B cell (primary cell): ENCODE measurements around the gene SLC7A7. TPM values are rescaled to one million over a fixed set of nuclear protein-coding genes. Genes with fewer than 3 reads are reported as not detected.

Experiments used
- ATAC-seq: fragments of 200-7000 bp; cut with Tn5 transposase; one replicate; pipeline ENCODE4 v1.10.0; 2021; ENCODE audit warnings: low read depth, mild to moderate bottlenecking, moderate number of reproducible peaks, moderate library complexity
- CTCF ChIA-PET: fragments of 350-600 bp; sonication (Branson Sonifier 250); formaldehyde crosslinking; loops from one replicate; lab custom pipeline; 2021; ENCODE audit warnings: antibody characterized with exemption, inconsistent platforms; lab: Charles Lee
- POLR2A ChIA-PET: fragments of 350-600 bp; sonication (Branson Sonifier 250); formaldehyde crosslinking; loops from one replicate; lab custom pipeline; 2021; ENCODE audit warnings: antibody characterized with exemption; lab: Charles Lee
- DNase-seq: peaks from one replicate; pipeline ENCODE4 v3.0.0; 2013
- H2AFZ ChIP-seq: 2 replicates; pipeline ENCODE4 v1.6.1; 2012; ENCODE audit warnings: mild to moderate bottlenecking, low read depth, low read length; ENCODE audit not compliant: insufficient read depth, poor library complexity, severe bottlenecking
- H3K27ac ChIP-seq, 2 donors: 1 replicate in 1 of 2; 2 replicates in 1 of 2; pipeline ENCODE4 v1.5.1; 2012 to 2013; ENCODE audit warnings: low read length in 2 of 2, mild to moderate bottlenecking in 2 of 2, moderate library complexity in 1 of 2
- H3K27me3 ChIP-seq, 4 experiments: fragments of 200-600 bp in 1 of 4; sonication (generic) in 1 of 4; replicated peaks in 1 of 4; 1 replicate in 2 of 4; 2 replicates in 2 of 4; pipeline versions ENCODE4 v1.6.1 to v1.7.0; 2013 to 2016; ENCODE audit warnings: low read length in 3 of 4, mild to moderate bottlenecking in 2 of 4, mixed read lengths in 1 of 4, moderate library complexity in 1 of 4; ENCODE audit not compliant: insufficient read depth in 4 of 4, control insufficient read depth in 3 of 4; ENCODE audit errors: control extremely low read depth in 1 of 4
- H3K36me3 ChIP-seq, 2 experiments: replicated peaks in 1 of 2; 1 replicate in 1 of 2; 2 replicates in 1 of 2; pipeline versions ENCODE4 v1.6.1 to v1.7.1; 2013; ENCODE audit warnings: low read length in 1 of 2; ENCODE audit not compliant: insufficient read depth in 2 of 2, control insufficient read depth in 1 of 2; ENCODE audit errors: control extremely low read depth in 1 of 2, extremely low read depth in 1 of 2
- H3K4me1 ChIP-seq, 2 donors: fragments of 200-600 bp in 1 of 2; sonication (generic) in 1 of 2; 1 replicate in 1 of 2; 2 replicates in 1 of 2; pipeline versions ENCODE4 v1.5.1 to v1.6.1; 2013 to 2017; ENCODE audit warnings: low read length in 2 of 2; ENCODE audit not compliant: control insufficient read depth in 2 of 2, insufficient read depth in 2 of 2
- H3K4me2 ChIP-seq: replicated peaks from 2 replicates; pipeline ENCODE3; 2012; ENCODE audit warnings: mild to moderate bottlenecking, low read depth, low read length; ENCODE audit not compliant: poor library complexity, severe bottlenecking
- H3K4me3 ChIP-seq, 5 experiments: fragments of 200-600 bp in 1 of 5; sonication (generic) in 1 of 5; 1 replicate in 3 of 5; 2 replicates in 2 of 5; pipeline versions ENCODE4 v1.5.1 to v1.7.0; 2011 to 2016; ENCODE audit warnings: low read length in 4 of 5, mild to moderate bottlenecking in 4 of 5, low read depth in 2 of 5, control low read depth in 1 of 5, moderate library complexity in 1 of 5; ENCODE audit not compliant: insufficient read depth in 1 of 5; ENCODE audit errors: control extremely low read depth in 1 of 5, extremely low read depth in 1 of 5
- H3K79me2 ChIP-seq: fragments of 200-600 bp; sonication (generic); one replicate; pipeline ENCODE4 v1.6.0; 2016; ENCODE audit warnings: low read length; ENCODE audit not compliant: control insufficient read depth, insufficient read depth
- H3K9ac ChIP-seq: fragments of 200-600 bp; sonication (generic); 2 replicates; pipeline ENCODE4 v1.6.1; 2017; ENCODE audit warnings: mild to moderate bottlenecking, low read length, moderate library complexity
- H3K9me3 ChIP-seq, 3 donors: one replicate each; pipeline versions ENCODE4 v1.6.1 to v1.7.1; 2013; ENCODE audit warnings: low read length in 2 of 3; ENCODE audit not compliant: control insufficient read depth in 2 of 3, insufficient read depth in 1 of 3; ENCODE audit errors: control extremely low read depth in 1 of 3
- H4K20me1 ChIP-seq: 2 replicates; pipeline ENCODE4 v1.6.0; 2012; ENCODE audit warnings: mild to moderate bottlenecking, low read length; ENCODE audit not compliant: insufficient read depth, control insufficient read depth, poor library complexity, severe bottlenecking
- H3K27ac Mint-ChIP-seq: one replicate; pipeline ENCODE4 v1.8.0; 2021; ENCODE audit warnings: mixed read lengths
- H3K27me3 Mint-ChIP-seq: one replicate; pipeline ENCODE4 v1.8.0; 2021; ENCODE audit warnings: mixed read lengths
- H3K4me1 Mint-ChIP-seq: one replicate; pipeline ENCODE4 v1.8.0; 2021; ENCODE audit warnings: mixed read lengths
- H3K4me3 Mint-ChIP-seq: one replicate; pipeline ENCODE4 v1.8.0; 2021; ENCODE audit warnings: mixed read lengths
- H3K9me3 Mint-ChIP-seq: one replicate; pipeline ENCODE4 v1.8.0; 2022; ENCODE audit warnings: mixed read lengths; ENCODE audit not compliant: insufficient read depth
- EZH2 ChIP-seq: IDR thresholded peaks from 2 replicates; pipeline ENCODE4 v1.6.1; 2012; ENCODE audit warnings: borderline replicate concordance, low read depth, mild to moderate bottlenecking, moderate library complexity, low read length; ENCODE audit not compliant: insufficient read depth, poor library complexity, severe bottlenecking
- WGBS: methylation state at CpG from one replicate; pipeline ENCODE4 v1.1.5; 2013; ENCODE audit warnings: missing lambda C conversion rate; ENCODE audit not compliant: insufficient coverage; 5-methylcytosine and 5-hydroxymethylcytosine counted together
- intact Hi-C: fragments of 100-400 bp; cut with micrococcal nuclease; formaldehyde crosslinking; loops from one replicate; pipeline ENCODE4 v1.10.0; 2022
- polyA plus RNA-seq: library from polyadenylated mRNA; depleted of rRNA; stranded (reverse); fragments of >200 nt; gene quantifications from 2 replicates; pipeline ENCODE4 v1.2.3, GENCODE V29; 2012
- total RNA-seq, 2 donors: library from RNA; stranded (reverse); fragments of 120-200 nt in 1 of 2; gene quantifications; 1 replicate in 1 of 2; 2 replicates in 1 of 2; pipeline versions ENCODE4 v1.2.3 to v1.2.4, GENCODE V29; 2013 to 2022
- TF ChIP-seq, protein P1 (sequence below): fragments of 200-600 bp; IDR thresholded peaks from one replicate; pipeline ENCODE4 v1.8.0; 2022; ENCODE audit warnings: antibody characterized with exemption, mild to moderate bottlenecking

SLC7A7 gene
- total and polyA plus RNA-seq, 2 donors (not counting 1 experiment from before 2014, with no cell fraction given): 33.4 to 50.0 TPM

- H3K4me2 ChIP-seq: no peak overlapping the region
- H3K9me3 ChIP-seq: no peaks in the 10 kb centered on the region
- H3K27me3 ChIP-seq: peaks cover 0 to 16% (median 0%) of the 10 kb centered on the region in 4 experiments
- TF ChIP-seq EZH2: no peak
- TF ChIP-seq, protein P1, sequence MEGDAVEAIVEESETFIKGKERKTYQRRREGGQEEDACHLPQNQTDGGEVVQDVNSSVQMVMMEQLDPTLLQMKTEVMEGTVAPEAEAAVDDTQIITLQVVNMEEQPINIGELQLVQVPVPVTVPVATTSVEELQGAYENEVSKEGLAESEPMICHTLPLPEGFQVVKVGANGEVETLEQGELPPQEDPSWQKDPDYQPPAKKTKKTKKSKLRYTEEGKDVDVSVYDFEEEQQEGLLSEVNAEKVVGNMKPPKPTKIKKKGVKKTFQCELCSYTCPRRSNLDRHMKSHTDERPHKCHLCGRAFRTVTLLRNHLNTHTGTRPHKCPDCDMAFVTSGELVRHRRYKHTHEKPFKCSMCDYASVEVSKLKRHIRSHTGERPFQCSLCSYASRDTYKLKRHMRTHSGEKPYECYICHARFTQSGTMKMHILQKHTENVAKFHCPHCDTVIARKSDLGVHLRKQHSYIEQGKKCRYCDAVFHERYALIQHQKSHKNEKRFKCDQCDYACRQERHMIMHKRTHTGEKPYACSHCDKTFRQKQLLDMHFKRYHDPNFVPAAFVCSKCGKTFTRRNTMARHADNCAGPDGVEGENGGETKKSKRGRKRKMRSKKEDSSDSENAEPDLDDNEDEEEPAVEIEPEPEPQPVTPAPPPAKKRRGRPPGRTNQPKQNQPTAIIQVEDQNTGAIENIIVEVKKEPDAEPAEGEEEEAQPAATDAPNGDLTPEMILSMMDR: no peak
- H4K20me1 ChIP-seq: no peaks in the 10 kb centered on the region
- H3K27ac Mint-ChIP-seq: no peak overlapping the region
- H3K9ac ChIP-seq: no peak overlapping the region
- no peaks in the 10 kb centered on the region for H3K36me3 ChIP-seq
- ChIA-PET CTCF (interaction anchor here (0.6 to 12.0 kb wide), 25 partner anchors 12 to 467 kb away, joined by 3 to 207 read pairs (median 8); partner anchors contain the start of genes DAD1, MMP14 and MRPL52), POLR2A (interaction anchor here (0.7 kb wide), 1 partner anchor 85 kb away, joined by 3 read pairs; the partner anchor contains the start of gene OXA1L)
- peaks cover 10% of the 10 kb centered on the region for H3K27me3 Mint-ChIP-seq
- no peak for ATAC-seq
- no peak overlapping the region for H3K4me3 Mint-ChIP-seq
- peaks cover 0 to 8% of the 10 kb centered on the region in 2 donors for H3K4me1 ChIP-seq
- H3K9me3 Mint-ChIP-seq: no peaks in the 10 kb centered on the region
- H3K4me3 ChIP-seq: no peak overlapping the region
- H3K79me2 ChIP-seq: no peaks in the 10 kb centered on the region
- 82% methylated on average over 6 of the region's 9 CpGs for WGBS
- DNase-seq: no peak
- no peak overlapping the region for H3K27ac ChIP-seq
- peaks cover 6% of the 10 kb centered on the region for H3K4me1 Mint-ChIP-seq
- no peak overlapping the region for H2AFZ ChIP-seq
- intact Hi-C loops: loop anchor here (5.0 to 10.0 kb wide), 2 partner anchors 254 to 536 kb away; partner anchors contain the start of gene ABHD4
Observed at GRCh38 chr14:22850944-22851764, 35.9 kb upstream of the SLC7A7 start.
